Neural progenitor cell (in vitro differentiated cells): ENCODE measurements around the gene RAB15. TPM values are rescaled to one million over a fixed set of nuclear protein-coding genes. Genes with fewer than 3 reads are reported as not detected.

Source experiments
- DNase-seq: peaks from one replicate; pipeline ENCODE4 v3.0.0-alpha.2; 2016; ENCODE audit warnings: low spot score
- H2AFZ ChIP-seq: fragments of 200-600 bp; sonication (generic); replicated peaks from 2 replicates; pipeline ENCODE4 v1.6.1; 2016; ENCODE audit warnings: antibody characterized with exemption
- H3F3A ChIP-seq: fragments of 200-600 bp; sonication (generic); 2 replicates; pipeline ENCODE4 v1.6.1; 2016; ENCODE audit warnings: antibody characterized with exemption, low read depth
- H3K27ac ChIP-seq: fragments of 200-600 bp; sonication (generic); 2 replicates; pipeline ENCODE4 v1.5.1; 2016; ENCODE audit warnings: mild to moderate bottlenecking
- H3K27me3 ChIP-seq: fragments of 200-600 bp; sonication (generic); 2 replicates; pipeline ENCODE4 v1.6.1; 2016; ENCODE audit warnings: mild to moderate bottlenecking, moderate library complexity
- H3K36me3 ChIP-seq: fragments of 200-600 bp; sonication (generic); 2 replicates; pipeline ENCODE4 v1.5.1; 2016
- H3K4me1 ChIP-seq: fragments of 200-600 bp; sonication (generic); 2 replicates; pipeline ENCODE4 v1.6.1; 2016; ENCODE audit warnings: mixed run types
- H3K4me2 ChIP-seq: fragments of 200-600 bp; sonication (generic); 2 replicates; pipeline ENCODE4 v1.6.1; 2016
- H3K4me3 ChIP-seq: fragments of 200-600 bp; sonication (generic); 2 replicates; pipeline ENCODE4 v1.5.1; 2016
- H3K79me2 ChIP-seq: fragments of 200-600 bp; sonication (generic); 2 replicates; pipeline ENCODE4 v1.6.1; 2016; ENCODE audit warnings: low read depth
- H3K9ac ChIP-seq: fragments of 200-600 bp; sonication (generic); 2 replicates; pipeline ENCODE4 v1.6.1; 2016
- H3K9me3 ChIP-seq: fragments of 200-600 bp; sonication (generic); 2 replicates; pipeline ENCODE4 v1.5.1; 2016; ENCODE audit warnings: low read depth
- H4K20me1 ChIP-seq: fragments of 200-600 bp; sonication (generic); 2 replicates; pipeline ENCODE4 v1.6.1; 2016; ENCODE audit warnings: low read depth
- H3K27ac Mint-ChIP-seq: 3 replicates; pipeline ENCODE4 v1.8.0; 2021; ENCODE audit warnings: mixed read lengths
- H3K27me3 Mint-ChIP-seq: 2 replicates; pipeline ENCODE4 v1.8.0; 2022; ENCODE audit warnings: low read depth, mild to moderate bottlenecking, inconsistent platforms, moderate library complexity, mixed read lengths; ENCODE audit not compliant: insufficient read depth
- H3K36me3 Mint-ChIP-seq: 3 replicates; pipeline ENCODE4 v1.8.0; 2021; ENCODE audit warnings: mixed read lengths
- H3K4me1 Mint-ChIP-seq: 3 replicates; pipeline ENCODE4 v1.8.0; 2021; ENCODE audit warnings: mixed read lengths
- H3K4me3 Mint-ChIP-seq: 3 replicates; pipeline ENCODE4 v1.8.0; 2021; ENCODE audit warnings: mild to moderate bottlenecking, moderate library complexity, mixed read lengths
- H3K9me3 Mint-ChIP-seq: 3 replicates; pipeline ENCODE4 v1.8.0; 2020; ENCODE audit warnings: mixed read lengths
- EZH2 ChIP-seq: fragments of 200-600 bp; sonication (generic); IDR thresholded peaks from 2 replicates; pipeline ENCODE4 v1.6.1; 2017; ENCODE audit warnings: antibody characterized with exemption, mild to moderate bottlenecking, moderate library complexity
- EZH2phosphoT487 ChIP-seq: fragments of 200-600 bp; sonication (generic); IDR thresholded peaks from 2 replicates; pipeline ENCODE4 v1.6.1; 2017; ENCODE audit warnings: antibody characterized with exemption
- total RNA-seq: library from RNA; depleted of rRNA; stranded (reverse); fragments of >200 nt; gene quantifications from 2 replicates; pipeline ENCODE4 v1.2.3, GENCODE V29; 2015; ENCODE audit warnings: low replicate concordance
- TF ChIP-seq, protein P1 (sequence below): fragments of 200-600 bp; sonication (generic); IDR thresholded peaks from 2 replicates; pipeline ENCODE4 v1.5.1; 2017; ENCODE audit warnings: antibody characterized with exemption, mild to moderate bottlenecking

RAB15 gene
- total RNA-seq, 1 donor from 2014 or later: 12.2 TPM

DNA sequence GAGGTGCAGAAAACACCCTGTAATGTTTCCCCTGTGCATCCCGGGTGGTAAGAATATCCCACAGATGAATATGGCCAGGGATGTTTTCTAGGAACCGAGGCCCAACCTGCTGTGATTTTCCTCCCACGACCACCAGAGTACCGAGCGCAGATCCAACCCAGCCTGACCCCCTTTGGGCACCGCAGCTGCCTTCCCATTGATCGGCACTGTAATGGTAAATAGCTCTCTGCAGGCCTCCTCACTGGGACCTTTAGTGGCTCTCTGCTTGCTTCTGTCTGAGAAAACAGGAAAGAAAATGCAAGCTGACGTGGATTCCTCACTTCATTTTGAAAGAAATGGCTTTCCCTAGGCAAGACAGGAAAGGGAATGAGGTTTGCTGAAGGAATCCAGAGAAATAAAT lies 2.4 kb upstream of the RAB15 start:
- Histone ChIP-seq H3K79me2 (no peaks in the 10 kb centered on the region), H2AFZ (no peak overlapping the region), H3K4me1 (peaks cover 30% of the 10 kb centered on the region), H3K27me3 (peaks cover 32% of the 10 kb centered on the region), H3K36me3 (no peaks in the 10 kb centered on the region), H3K27ac (no peak overlapping the region), H3K9ac (no peak overlapping the region), H3F3A (peaks cover 30% of the 10 kb centered on the region), H3K9me3 (no peaks in the 10 kb centered on the region), H3K4me2 (no peak overlapping the region), H4K20me1 (peaks cover 10% of the 10 kb centered on the region), H3K4me3 (no peak overlapping the region)
- no peaks in the 10 kb centered on the region for H3K9me3 Mint-ChIP-seq
- peaks cover 2% of the 10 kb centered on the region for H3K27me3 Mint-ChIP-seq
- H3K4me1 Mint-ChIP-seq: peaks cover 20% of the 10 kb centered on the region
- DNase-seq: peak; percentile 28
- TF ChIP-seq EZH2 (no peak), EZH2phosphoT487 (no peak)
- TF ChIP-seq, protein P1, sequence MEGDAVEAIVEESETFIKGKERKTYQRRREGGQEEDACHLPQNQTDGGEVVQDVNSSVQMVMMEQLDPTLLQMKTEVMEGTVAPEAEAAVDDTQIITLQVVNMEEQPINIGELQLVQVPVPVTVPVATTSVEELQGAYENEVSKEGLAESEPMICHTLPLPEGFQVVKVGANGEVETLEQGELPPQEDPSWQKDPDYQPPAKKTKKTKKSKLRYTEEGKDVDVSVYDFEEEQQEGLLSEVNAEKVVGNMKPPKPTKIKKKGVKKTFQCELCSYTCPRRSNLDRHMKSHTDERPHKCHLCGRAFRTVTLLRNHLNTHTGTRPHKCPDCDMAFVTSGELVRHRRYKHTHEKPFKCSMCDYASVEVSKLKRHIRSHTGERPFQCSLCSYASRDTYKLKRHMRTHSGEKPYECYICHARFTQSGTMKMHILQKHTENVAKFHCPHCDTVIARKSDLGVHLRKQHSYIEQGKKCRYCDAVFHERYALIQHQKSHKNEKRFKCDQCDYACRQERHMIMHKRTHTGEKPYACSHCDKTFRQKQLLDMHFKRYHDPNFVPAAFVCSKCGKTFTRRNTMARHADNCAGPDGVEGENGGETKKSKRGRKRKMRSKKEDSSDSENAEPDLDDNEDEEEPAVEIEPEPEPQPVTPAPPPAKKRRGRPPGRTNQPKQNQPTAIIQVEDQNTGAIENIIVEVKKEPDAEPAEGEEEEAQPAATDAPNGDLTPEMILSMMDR: no peak
- H3K4me3 Mint-ChIP-seq: peak overlapping the region; percentile 34
- H3K27ac Mint-ChIP-seq: no peak overlapping the region
- no peaks in the 10 kb centered on the region for H3K36me3 Mint-ChIP-seq

DNA sequence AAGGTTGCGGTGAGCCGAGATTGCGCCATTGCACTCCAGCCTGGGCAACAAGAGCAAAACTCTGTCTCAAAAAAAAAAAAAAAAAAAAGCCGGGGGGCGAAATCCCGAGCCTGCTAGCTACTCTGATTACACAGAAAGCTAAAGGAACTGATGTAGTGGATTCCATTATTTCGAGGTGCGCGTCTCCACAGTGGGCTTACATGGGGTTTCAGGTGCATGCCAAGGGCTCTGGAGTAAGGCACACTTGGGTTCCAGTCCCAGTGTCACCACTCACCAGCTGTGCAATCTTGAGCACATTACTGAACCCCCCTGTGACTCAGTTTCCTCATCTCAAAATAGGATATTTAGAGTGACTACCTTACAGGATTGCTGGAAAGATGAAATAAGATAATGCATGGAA lies 1.7 kb upstream of the RAB15 start:
- Mint-ChIP-seq H3K27ac (no peak overlapping the region), H3K9me3 (no peaks in the 10 kb centered on the region), H3K27me3 (peaks cover 2% of the 10 kb centered on the region), H3K4me3 (no peak overlapping the region), H3K36me3 (no peaks in the 10 kb centered on the region), H3K4me1 (peaks cover 21% of the 10 kb centered on the region)
- no peaks in the 10 kb centered on the region for H3K36me3 ChIP-seq
- H3K79me2 ChIP-seq: no peaks in the 10 kb centered on the region
- DNase-seq: no peak
- H3F3A ChIP-seq: peaks cover 26% of the 10 kb centered on the region
- peaks cover 32% of the 10 kb centered on the region for H3K27me3 ChIP-seq
- no peak overlapping the region for H3K9ac ChIP-seq
- H3K4me3 ChIP-seq: no peak overlapping the region
- peaks cover 34% of the 10 kb centered on the region for H3K4me1 ChIP-seq
- H3K4me2 ChIP-seq: no peak overlapping the region
- TF ChIP-seq EZH2 (no peak), EZH2phosphoT487 (no peak)
- TF ChIP-seq, protein P1: no peak
- H2AFZ ChIP-seq: no peak overlapping the region
- H3K27ac ChIP-seq: no peak overlapping the region
- no peaks in the 10 kb centered on the region for H3K9me3 ChIP-seq
- H4K20me1 ChIP-seq: peaks cover 10% of the 10 kb centered on the region

DNA sequence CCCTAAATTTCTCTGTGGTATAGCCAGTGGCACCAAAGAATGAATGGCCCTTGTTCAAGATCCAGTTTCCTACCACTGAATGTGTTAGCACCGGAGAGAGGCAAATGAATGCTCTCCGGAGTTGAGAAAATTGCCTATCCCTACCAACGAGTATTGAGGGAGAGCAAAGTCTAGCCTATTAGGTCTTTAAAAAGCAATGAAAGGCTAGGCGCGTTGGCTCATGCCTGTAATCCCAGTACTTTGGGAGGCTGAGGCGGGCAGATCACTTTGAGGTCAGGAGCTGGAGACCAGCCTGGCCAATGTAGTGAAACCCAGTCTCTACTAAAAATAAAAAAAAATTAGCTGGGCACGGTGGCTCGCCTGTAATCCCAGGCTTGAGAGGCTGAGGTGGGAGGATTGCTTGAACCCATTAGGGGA lies 898 bp upstream of the RAB15 start:
- Histone ChIP-seq H4K20me1 (peaks cover 10% of the 10 kb centered on the region), H3K27me3 (peaks cover 32% of the 10 kb centered on the region), H3F3A (peaks cover 26% of the 10 kb centered on the region), H3K9ac (no peak overlapping the region), H3K27ac (no peak overlapping the region), H3K36me3 (no peaks in the 10 kb centered on the region), H3K4me3 (no peak overlapping the region), H3K9me3 (no peaks in the 10 kb centered on the region), H3K4me2 (peak overlapping the region; percentile 95), H2AFZ (no peak overlapping the region), H3K79me2 (no peaks in the 10 kb centered on the region), H3K4me1 (peaks cover 38% of the 10 kb centered on the region)
- peaks cover 2% of the 10 kb centered on the region for H3K27me3 Mint-ChIP-seq
- H3K4me1 Mint-ChIP-seq: peaks cover 20% of the 10 kb centered on the region
- no peaks in the 10 kb centered on the region for H3K9me3 Mint-ChIP-seq
- no peak for TF ChIP-seq EZH2
- no peak for TF ChIP-seq EZH2phosphoT487
- TF ChIP-seq, protein P1: no peak
- H3K27ac Mint-ChIP-seq: no peak overlapping the region
- H3K36me3 Mint-ChIP-seq: no peaks in the 10 kb centered on the region
- peak overlapping the region; percentile 87 for H3K4me3 Mint-ChIP-seq
- no peak for DNase-seq
